Islet of Langerhans (tissue), 1 donor: Measurements from ENCODE around the gene PSG7.
"Not testable (repeated sequence)": the region's sequence is repeated elsewhere in the genome, so short reads cannot be mapped to it uniquely, and the experiment has no call there.

Experiments used
- FAIRE-seq: peaks from one replicate; lab custom pipeline; 2011; peaks lifted over from hg19 to GRCh38; lab: Jason Lieb, UNC

The PSG7 gene

DNA sequence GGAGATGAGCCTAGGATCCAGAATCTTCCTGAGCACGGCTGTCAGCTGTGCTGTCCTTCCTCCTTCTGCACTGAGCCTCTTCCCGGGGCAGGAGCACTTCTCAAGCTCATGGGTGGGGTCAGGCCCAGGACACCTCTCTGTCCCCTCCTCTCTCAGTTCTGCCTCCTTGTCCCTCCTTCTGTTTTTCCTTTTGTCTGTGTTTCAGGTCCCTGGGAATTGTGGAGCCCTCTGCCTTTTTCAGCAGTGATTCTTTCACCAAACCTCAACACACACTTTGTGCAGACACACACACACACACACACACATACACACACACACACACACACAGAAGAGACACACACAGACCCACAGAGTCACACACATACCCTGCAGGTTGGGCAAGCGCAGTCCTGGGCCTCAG, at the start of gene PSG7:
Gene PSG7 (minus strand): TSS at position 101 of the 400 bp plus-strand sequence. CDS start 131 bp downstream, outside the sequence.
- FAIRE-seq: not testable (repeated sequence)

DNA sequence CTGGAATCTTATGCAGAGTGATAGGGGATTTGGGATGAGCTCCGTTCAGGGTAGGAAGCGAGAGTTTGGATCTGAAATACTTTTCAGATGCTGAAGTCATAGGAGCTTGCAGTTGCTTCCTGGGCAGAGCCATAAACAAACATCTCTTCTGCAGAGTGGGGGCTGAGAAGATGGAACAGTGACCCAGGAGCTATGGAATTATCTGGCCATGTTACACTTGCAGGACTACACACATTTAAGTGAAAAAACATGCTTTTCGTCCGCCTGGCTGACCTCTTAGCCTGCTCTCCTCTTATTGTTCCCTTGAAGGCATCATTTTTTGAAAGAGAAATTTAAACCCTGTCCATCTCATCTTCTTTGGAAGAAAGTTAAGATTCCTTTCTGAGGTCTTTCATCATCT, 48.6 kb upstream of the PSG7 start:
- no peak for FAIRE-seq

DNA sequence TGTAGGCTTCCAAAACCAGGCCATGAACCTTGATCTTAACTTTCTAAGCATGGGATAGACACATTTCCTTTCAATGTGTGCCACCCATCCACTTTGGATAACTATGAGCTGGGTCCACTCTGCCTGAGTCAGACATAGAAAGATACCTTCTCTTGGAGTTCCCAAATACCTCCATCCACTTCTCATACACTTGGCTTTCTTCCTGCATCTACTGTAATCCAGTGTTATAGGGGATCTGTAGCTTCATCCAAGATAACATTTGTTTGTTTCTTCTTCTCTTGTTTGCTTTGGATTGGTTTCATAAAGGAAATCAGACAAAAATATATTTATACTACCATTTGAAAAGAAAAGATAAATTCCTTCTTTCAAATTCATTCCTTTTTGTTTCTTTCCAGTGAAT, 45.1 kb upstream of the PSG7 start:
- FAIRE-seq: not testable (repeated sequence)

DNA sequence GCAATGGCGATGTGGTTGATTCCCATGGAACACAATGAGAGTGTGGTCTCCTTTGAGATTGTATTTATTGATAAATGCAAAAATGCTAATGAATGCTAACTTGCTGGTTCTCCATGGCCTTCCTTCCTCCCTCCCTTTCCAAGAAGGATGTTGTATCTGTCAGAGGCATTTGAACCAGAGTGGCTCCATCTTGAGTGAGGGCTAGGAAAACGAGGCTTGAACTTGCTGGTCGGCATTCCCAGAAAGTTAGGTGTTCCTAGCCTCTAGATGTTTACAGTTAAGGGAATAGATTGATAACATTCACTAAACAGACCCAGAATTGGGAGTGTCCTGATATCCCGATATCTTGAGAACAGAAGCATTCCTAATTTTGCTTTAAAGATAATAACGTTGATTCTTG, 34.4 kb upstream of the PSG7 start:
- FAIRE-seq: not testable (repeated sequence)

DNA sequence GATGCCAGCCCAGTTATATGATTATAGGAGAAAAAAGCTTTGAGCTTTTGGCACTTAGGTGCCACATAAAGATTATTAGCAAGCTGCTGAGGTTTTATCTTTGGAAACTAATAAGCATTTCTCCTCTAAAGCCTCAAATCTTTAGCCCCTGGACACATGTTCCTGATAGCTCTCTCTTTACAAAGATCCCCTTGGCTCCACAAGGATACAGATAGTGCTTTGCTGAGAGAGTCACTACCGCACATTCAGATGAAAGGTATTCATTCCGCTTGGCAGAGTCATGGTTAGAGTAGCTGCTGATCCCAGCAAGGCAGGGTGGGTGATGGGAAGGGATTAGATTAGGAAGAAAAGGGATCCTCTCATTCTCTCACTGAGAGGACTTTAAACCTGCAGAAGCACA, 28.2 kb upstream of the PSG7 start:
- no peak for FAIRE-seq

DNA sequence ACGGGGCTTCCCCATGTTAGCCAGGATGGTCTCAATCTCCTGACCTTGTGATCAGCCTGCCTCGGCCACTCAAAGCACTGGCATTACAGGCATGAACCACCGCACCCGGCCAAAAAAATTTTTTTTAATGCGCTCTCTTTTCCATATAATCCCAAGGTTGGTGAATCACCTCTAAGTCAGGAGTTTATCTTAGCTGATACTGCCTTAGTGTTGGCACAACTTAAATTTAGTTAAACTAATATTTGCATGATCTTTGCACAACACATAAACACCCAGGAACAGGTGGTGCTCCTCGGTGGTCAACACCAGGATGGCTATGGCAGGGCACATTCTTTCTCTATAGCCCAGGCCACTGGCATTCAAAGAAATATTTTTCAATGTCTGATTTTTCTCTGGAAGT, 24.1 kb upstream of the PSG7 start:
- FAIRE-seq: no peak

DNA sequence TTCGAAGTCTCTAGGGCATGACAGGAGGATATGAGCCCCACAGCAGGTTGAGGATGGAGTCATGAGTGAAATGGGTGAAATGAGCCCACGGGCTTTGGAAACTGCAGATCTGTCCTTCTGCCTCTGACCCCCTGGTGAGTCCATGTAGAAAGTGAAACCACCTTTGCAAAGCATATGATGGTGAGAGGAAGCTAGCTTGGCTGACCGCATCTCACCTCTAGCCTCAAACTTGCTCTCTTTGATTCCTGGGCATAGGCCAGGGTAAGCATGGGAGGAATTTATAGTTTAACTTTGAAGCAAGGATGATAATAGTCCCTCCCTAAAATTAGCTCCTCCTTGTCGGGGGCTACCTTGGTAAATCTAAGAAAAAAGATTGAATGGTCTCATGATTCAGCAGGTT, 15.1 kb upstream of the PSG7 start:
- FAIRE-seq: not testable (repeated sequence)

DNA sequence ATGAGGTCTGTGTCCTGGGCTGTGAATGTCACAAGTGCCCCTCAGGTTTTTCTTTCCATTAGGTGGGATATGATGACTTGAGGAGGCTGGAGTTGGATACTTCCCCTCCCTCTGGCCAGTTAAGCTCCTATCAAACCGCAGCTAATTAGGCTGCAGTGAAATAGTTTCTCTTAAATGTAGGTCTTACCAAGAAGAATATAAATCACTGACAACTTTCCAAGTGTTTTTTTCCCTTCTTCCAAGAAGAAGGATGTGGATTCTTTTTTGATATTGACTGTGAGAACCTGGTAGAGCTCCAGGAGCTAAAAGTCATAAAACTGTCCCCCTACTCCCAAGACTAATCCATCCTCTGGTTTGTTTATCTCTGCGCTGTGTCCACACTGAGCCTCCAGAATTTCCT, 14.5 kb upstream of the PSG7 start:
- not testable (repeated sequence) for FAIRE-seq

DNA sequence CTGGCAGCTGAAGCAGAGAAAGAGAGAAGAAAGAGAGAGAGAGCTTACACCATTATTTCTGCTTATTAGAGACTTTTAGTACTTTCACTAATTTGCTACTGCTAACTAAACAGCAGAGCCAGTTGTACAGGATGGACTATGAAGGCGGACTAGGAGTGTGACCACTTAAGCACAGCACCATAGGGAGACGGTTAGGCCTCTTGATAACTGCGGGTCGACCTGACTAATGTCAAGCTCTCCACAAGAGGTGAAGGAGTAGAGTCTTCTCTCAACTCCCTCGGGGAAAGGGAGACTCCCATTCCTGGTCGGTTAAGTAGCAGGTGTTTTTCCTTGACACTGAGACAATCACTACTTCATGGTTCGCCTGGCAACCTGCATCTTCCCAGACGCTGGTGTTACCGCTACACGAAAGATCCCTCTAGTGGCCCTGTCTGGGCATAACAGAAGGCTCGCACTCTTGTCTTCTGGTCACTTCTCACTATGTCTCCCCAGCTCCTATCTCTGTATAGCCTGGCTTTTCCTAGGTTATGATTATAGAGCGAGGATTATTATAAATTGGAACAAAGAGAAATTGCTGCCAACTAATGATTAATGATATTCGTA, 5.3 kb upstream of the PSG7 start:
- no peak for FAIRE-seq

DNA sequence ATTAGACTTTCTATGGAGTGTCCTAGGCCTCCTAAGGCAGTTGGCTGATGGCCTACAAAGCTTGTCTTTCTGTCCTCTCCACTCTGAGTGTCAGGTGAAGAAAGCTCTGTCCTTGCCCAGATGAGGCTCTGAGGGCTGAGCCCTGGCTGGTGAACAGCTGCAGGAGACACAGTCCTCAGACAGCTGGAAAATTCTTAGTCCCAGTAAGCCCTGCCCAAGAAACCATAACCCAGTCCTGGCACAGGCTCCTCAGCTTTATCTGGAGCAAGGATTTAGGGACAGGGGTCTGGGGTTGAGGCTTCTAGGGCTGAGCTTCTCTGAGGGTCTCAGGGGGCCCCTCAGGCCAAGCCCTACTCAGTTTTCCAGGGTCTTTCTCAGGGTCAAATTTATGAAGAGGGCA, 2.3 kb downstream of the PSG7 start:
- FAIRE-seq: not testable (repeated sequence)

DNA sequence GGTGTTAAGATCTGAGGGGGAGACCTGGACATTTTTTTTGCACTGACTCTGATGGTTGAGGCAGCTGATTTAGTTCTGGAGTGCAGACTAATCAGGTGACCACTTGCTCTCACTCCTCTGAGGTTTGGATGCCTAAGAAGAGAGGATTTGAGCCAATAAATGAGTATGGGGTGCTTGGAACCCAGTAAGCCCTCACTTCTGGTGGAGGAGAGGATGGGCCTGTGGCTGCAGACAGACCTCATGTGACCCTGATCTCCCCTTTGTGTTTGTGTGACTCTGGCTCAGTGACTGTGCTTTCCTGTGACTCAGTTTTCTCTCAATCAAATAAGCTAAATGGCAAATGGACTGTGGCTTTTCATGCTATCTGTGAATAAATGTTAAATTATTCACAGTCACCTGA, 2.8 kb downstream of the PSG7 start:
- not testable (repeated sequence) for FAIRE-seq

DNA sequence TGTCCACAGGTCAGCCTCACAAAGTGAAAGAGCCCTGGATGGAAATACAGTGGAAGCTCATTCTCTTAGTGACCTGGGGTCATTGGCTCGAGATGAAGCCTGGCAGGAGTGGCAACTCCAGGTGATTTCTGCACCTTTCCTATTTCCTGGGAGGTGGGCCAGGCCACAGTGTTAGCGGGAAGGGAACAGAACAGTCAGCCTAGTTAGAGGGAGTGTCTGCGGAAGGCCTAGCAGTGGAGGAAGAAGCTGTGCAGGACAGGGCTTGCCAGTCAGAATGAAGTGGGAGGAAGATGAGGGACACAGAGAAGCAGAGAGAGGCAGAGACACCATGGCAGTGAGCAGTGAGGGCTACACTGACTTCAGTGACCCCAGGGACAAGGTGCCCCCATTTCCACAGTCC, 3.6 kb downstream of the PSG7 start:
- not testable (repeated sequence) for FAIRE-seq

DNA sequence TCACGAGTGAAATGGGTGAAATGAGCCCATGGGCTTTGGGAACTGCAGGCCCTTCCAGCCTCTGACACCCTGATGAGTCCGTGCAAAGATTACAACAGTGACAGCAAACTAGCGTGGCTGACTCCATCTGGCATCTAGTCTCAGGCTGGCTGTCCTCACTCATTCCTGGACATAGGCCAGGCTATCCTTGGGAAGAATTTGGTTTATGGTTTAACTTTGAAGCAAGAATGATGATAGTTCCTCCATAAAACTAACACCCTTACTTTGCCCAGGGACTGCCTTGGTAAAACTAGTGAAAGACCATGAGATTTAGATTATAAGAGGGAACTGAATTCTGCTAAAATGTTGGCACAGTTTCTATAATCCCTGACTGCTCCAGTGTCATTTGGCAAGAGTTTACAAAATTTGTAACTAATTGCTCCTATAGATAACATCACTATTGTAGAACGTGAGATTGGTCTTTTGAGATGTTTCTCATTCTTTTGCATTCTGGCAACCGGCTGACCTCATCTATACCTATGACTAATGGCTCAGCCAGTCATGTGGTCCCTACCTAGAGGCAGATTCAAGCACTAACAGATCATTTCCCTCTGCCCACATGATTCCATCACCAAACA, 4.4 kb downstream of the PSG7 start:
- FAIRE-seq: not testable (repeated sequence)

DNA sequence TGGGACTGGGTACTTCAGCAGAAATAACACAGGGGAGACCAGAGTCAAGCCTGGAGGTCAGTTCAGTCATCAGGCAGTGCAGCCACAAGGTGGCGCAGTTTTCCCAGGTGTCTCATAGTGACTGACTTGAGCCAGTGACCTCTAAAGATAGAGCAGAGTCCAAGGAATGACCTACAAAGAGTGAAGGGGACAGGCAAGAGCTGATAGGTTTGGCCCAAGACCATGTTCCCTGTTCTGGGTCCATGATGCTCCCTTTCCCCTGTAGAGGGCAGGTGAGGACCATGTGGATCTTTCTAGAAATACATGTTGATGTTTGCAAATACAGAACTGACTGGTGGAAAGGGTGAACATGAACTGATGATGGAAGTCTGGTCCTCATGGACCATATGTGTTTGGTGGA, 6.8 kb downstream of the PSG7 start:
- FAIRE-seq: not testable (repeated sequence)

DNA sequence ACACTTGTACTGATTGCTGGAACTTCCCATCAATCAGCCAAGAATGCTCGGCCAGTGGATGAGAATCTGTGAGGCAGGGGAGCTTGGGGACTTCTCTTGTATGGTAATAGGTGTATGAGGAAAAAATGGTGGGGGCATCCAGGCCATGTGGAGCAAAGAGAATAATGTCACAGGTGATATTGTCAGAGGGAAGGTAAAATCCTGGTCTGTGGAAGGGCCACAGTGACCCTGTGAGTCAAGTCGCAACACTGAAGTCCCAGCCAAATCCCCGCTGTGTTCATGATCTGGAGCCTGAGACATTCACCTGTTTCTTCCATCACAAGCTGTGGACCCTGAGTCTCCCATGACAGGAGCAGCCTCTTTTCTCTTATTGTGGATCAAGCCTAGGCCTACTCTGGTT, 8.1 kb downstream of the PSG7 start:
- no peak for FAIRE-seq

DNA sequence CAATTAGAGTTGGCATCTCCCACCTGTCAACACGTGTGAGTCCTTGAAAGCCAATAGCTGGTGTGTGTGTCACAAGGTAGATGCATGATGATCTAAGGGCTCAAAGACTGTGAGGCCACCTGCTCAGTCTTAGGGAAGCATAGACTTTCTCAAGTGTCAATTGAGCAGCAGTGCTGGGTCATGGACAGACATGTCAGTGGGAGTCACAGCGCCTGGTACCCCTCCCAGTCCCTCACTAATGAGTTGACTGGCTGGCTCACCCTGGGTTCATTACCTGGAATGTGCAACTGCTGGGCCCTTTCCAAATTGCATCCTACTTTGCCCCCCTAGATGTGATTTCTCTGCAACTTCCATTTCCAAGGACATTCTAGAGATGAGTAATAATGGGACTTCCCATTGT, 10.2 kb downstream of the PSG7 start:
- no peak for FAIRE-seq

DNA sequence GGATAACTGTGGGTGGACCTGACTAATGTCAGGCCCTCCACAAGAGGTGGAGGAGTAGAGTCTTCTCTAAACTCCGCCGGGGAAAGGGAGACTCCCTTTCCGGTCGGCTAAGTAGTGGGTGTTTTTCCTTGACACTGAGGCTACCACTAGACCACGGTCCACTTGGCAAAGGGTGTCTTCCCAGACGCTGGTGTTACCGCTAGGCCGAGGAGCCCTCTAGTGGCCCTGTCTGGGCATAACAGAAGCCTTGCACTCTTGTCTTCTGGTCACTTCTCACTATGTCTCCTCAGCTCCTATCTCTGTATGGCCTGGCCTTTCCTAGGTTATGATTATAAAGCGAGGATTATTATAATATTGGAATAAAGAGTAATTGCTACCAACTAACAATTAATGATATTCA, 13.9 kb downstream of the PSG7 start:
- FAIRE-seq: not testable (repeated sequence)

DNA sequence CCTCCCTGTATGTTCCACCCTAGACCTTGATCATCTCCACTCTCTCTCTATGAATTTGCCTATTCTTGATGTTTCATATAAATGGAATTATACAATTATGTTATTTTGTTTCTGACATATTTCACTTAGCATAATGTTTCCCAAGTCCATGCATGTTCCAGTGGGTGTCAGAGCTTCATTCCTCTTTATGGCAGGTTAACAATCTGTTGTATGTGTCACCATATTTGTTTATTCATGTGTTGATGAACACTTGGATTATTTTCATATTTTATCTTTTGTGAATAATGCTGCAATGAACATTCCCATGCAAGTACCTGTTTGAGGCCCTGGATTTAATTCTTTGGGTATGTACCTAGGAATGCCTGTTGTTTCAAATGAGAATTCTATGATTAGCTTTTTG, 16.0 kb downstream of the PSG7 start:
- not testable (repeated sequence) for FAIRE-seq

DNA sequence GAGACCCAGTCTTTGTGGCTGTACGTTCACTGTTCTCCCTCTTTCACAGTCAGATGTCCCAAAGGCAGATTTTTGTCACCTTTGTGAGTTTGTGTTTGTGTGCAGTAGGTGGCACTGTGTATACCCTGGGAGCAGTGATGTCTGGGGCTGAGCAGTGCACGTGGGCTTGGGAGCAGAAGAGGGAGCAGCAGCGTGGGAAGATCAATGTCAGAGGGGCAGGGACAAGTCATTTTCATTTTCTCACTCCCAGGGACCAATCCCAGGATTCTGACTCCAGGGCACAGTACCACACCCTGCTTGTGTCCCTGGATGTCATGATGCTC, 17.3 kb downstream of the PSG7 start:
- no peak for FAIRE-seq

DNA sequence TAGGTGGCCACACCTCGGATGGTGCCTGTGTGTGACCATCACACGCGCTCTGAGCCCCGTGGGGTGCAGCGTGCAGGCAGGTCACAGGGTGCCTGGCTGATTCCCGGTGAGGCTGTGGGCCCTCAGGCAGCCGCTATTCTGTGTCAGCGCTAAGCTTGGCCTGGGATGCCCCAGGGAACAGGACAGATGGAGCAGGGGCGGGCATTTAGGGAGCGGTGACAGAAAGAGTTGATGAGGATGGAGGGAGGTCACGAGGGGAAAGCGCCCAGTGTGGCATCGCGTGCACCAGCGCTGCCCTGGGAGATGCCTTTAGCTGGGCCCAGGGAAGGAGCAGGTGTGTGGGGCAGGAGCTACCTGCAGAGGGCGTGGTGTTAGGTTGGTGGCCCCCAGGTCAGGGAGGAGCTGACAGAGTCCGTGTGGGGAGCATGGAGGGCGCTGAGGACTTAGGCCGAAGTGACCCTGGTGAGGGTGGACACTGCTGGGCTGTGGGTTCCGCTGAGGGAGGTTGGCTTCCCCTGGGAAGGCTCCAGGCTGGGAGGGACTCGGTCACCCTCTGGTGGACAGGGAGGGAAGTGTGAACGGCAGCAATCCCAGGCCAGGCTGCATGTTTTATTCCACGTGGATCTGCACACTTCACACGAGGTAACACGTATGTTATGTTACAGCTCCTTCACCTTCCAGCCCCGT, 17.8 kb downstream of the PSG7 start:
- not testable (repeated sequence) for FAIRE-seq

DNA sequence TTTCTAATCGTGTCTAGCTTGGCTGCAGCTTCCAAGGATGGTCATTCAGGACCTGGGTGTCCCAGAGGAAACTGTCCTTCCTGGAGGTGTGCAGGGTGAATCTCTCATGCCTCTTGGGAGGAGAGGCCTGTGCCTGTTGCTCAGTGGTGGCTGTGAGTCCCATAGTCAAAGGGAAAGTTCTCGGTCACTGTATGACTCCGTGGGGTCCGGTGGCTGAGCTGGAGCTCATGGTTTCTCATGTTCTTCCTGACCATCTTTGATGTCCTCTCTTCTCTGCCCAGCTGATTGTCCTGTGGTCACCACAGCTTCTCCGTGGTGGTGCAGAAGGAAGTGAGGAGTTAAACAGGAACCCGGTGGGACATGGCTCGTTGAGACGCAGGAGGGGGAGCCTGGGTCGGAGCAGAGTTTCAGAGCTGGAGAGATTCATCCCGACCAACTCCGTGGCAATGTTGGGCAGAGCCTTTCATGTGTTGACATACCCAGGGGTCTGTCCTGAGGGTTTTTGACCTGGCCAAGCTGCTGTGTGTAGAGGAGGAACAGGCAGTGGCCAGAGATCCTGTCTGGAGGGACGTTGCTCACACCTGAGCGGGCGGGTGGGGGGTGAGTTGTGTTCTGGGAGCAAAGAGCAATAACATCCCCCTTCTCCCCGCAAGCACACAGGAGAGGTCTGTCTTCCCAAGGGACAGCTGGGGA, 18.5 kb downstream of the PSG7 start:
- FAIRE-seq: not testable (repeated sequence)

DNA sequence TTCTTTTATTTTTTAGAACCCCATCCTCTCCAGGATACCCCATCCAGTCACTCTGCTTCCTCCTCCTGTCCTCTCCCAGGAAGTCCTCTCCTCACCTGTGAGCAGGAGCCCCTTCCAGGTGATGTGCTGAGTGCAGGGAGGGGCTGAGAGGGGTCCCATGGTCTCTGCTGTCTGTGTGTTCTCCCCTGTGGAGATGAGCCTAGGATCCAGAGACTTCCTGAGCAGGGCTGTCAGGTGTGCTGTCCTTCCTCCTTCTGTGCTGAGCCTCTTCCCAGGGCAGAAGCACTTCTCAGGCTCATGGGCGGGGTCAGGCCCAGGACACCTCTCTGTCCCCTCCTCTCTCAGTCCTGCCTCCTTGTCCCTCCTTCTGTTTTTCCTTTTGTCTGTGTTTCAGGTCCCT, 19.4 kb downstream of the PSG7 start, which contains the start of gene PSG6:
Gene PSG6 (minus strand): TSS at position 261 of the 400 bp plus-strand sequence. CDS start 102 bp downstream, at position 159.
- not testable (repeated sequence) for FAIRE-seq

DNA sequence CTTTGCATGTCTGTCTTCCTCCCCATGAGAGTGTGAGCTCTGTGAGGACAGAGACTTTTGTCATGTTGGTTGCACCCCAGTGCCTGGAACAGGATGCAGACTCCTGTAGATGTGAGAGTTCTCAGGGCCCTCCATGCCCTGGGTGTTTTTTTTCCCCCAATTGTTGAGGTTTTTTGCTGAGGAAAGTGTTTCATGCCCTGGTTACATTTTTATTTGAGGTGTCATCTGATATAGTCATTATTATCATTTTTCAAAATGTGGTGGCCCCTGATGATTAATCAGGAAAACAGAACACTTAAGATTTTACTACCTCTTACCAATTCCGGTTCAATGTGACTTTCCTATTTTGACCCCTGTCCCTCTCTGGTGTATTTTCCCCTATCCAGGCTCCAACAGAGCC, 20.1 kb downstream of the PSG7 start:
- FAIRE-seq: not testable (repeated sequence)
